H1 (cell line): ENCODE measurements around the gene KBTBD13. TPM values are rescaled to one million over a fixed set of nuclear protein-coding genes. Genes with fewer than 3 reads are reported as not detected.

Experiments
- CTCF ChIA-PET: fragments of 300-600 bp; sonication (Branson Sonifier 250); formaldehyde crosslinking; loops from one replicate; lab custom pipeline; 2021; ENCODE audit not compliant: partially characterized antibody; lab: Charles Lee
- POLR2A ChIA-PET: fragments of 300-600 bp; sonication (Branson Sonifier 250); formaldehyde crosslinking; loops from one replicate; lab custom pipeline; 2021; ENCODE audit warnings: inconsistent platforms; ENCODE audit not compliant: partially characterized antibody; lab: Charles Lee
- DNase-seq, 2 experiments: peaks; one replicate each; pipeline versions ENCODE4 v3.0.0 to v3.0.0-alpha.2; 2010 to 2022; ENCODE audit warnings: low spot score in 2 of 2, low read depth in 1 of 2, mixed read lengths in 1 of 2
- FAIRE-seq: peaks from 2 replicates; lab custom pipeline; 2011; peaks lifted over from hg19 to GRCh38; lab: Jason Lieb, UNC
- H2AFZ ChIP-seq: 2 replicates; pipeline ENCODE4 v1.8.1; 2012; ENCODE audit warnings: low read length, inconsistent platforms
- H2AK5ac ChIP-seq: 2 replicates; pipeline ENCODE4 v1.6.1; 2013; ENCODE audit warnings: low read depth, low read length
- H2BK120ac ChIP-seq: replicated peaks from 2 replicates; pipeline ENCODE3; 2013; ENCODE audit warnings: low read depth, low read length, inconsistent platforms
- H2BK12ac ChIP-seq: 2 replicates; pipeline ENCODE4 v1.6.1; 2013; ENCODE audit warnings: low read depth, low read length
- H2BK15ac ChIP-seq: 2 replicates; pipeline ENCODE4 v1.6.1; 2013; ENCODE audit warnings: low read length
- H2BK20ac ChIP-seq: 2 replicates; pipeline ENCODE4 v1.6.1; 2013; ENCODE audit warnings: low read length
- H2BK5ac ChIP-seq: 2 replicates; pipeline ENCODE4 v1.6.1; 2013; ENCODE audit warnings: low read depth, low read length
- H3K14ac ChIP-seq: 2 replicates; pipeline ENCODE4 v1.6.1; 2013; ENCODE audit warnings: inconsistent platforms; ENCODE audit not compliant: insufficient read length
- H3K18ac ChIP-seq: 2 replicates; pipeline ENCODE4 v1.6.1; 2013; ENCODE audit warnings: low read length; ENCODE audit errors: extremely low read depth
- H3K23ac ChIP-seq: 2 replicates; pipeline ENCODE4 v1.6.1; 2013; ENCODE audit warnings: inconsistent platforms; ENCODE audit not compliant: insufficient read length
- H3K23me2 ChIP-seq: 2 replicates; pipeline ENCODE4 v1.6.1; 2013; ENCODE audit warnings: low read depth, low read length
- H3K27ac ChIP-seq: 2 replicates; pipeline ENCODE4 v1.6.1; 2011; ENCODE audit warnings: low read depth, low read length, inconsistent platforms
- H3K27me3 ChIP-seq, 4 experiments: replicated peaks in 1 of 4; 1 replicate in 1 of 4; 2 replicates in 3 of 4; pipeline versions ENCODE4 v1.6.1 to v1.8.1; 2011 to 2013; ENCODE audit warnings: low read length in 3 of 4, mild to moderate bottlenecking in 3 of 4, inconsistent platforms in 2 of 4, mixed read lengths in 2 of 4, moderate library complexity in 1 of 4; ENCODE audit not compliant: control insufficient read depth in 3 of 4, insufficient read depth in 3 of 4; ENCODE audit errors: extremely low read depth in 1 of 4
- H3K36me3 ChIP-seq, 4 experiments: 2 replicates each; pipeline versions ENCODE4 v1.6.1 to v1.8.1; 2011 to 2013; ENCODE audit warnings: mild to moderate bottlenecking in 4 of 4, low read length in 3 of 4, moderate library complexity in 2 of 4, control low read depth in 1 of 4, inconsistent platforms in 1 of 4; ENCODE audit not compliant: insufficient read depth in 4 of 4, control insufficient read depth in 2 of 4
- H3K4ac ChIP-seq: replicated peaks from 2 replicates; pipeline ENCODE3; 2013; ENCODE audit warnings: low read length, low read depth, mixed read lengths, inconsistent platforms; ENCODE audit not compliant: insufficient read length
- H3K4me1 ChIP-seq, 4 experiments: replicated peaks in 1 of 4; 1 replicate in 1 of 4; 2 replicates in 3 of 4; pipeline versions ENCODE4 v1.6.1 to v1.8.1; 2011 to 2013; ENCODE audit warnings: low read length in 3 of 4, inconsistent platforms in 2 of 4, mixed read lengths in 1 of 4; ENCODE audit not compliant: insufficient read depth in 4 of 4, control insufficient read depth in 3 of 4
- H3K4me2 ChIP-seq, 2 experiments: 2 replicates each; pipeline versions ENCODE4 v1.6.1 to v1.8.1; 2011 to 2013; ENCODE audit warnings: low read depth in 2 of 2, low read length in 2 of 2, control low read depth in 1 of 2, inconsistent platforms in 1 of 2, mild to moderate bottlenecking in 1 of 2; ENCODE audit not compliant: insufficient read depth in 1 of 2
- H3K4me3 ChIP-seq, 4 experiments: fragments of 200-600, 300-600 bp in 1 of 4; sonication (generic), shearing (Covaris generic), sonication (Bioruptor Twin) in 1 of 4; 2 replicates each; pipeline versions ENCODE4 v1.5.1 to v1.8.1; 2011 to 2016; ENCODE audit warnings: low read length in 4 of 4, low read depth in 3 of 4, control low read depth in 2 of 4, inconsistent platforms in 2 of 4, mild to moderate bottlenecking in 2 of 4, mixed read lengths in 1 of 4, moderate library complexity in 1 of 4; ENCODE audit not compliant: insufficient read depth in 2 of 4; ENCODE audit errors: extremely low read depth in 1 of 4
- H3K56ac ChIP-seq: replicated peaks from 2 replicates; pipeline ENCODE3; 2013; ENCODE audit warnings: low read depth, mild to moderate bottlenecking, mixed read lengths, low read length, inconsistent platforms; ENCODE audit not compliant: insufficient read length
- H3K79me1 ChIP-seq: 2 replicates; pipeline ENCODE4 v1.6.1; 2013; ENCODE audit warnings: low read depth, low read length, control low read depth
- H3K79me2 ChIP-seq, 2 experiments: 2 replicates each; pipeline versions ENCODE4 v1.6.1 to v1.8.1; 2012 to 2013; ENCODE audit warnings: low read length in 2 of 2, mild to moderate bottlenecking in 2 of 2, inconsistent platforms in 1 of 2; ENCODE audit not compliant: insufficient read depth in 2 of 2, control insufficient read depth in 1 of 2
- H3K9ac ChIP-seq, 4 experiments: replicated peaks in 1 of 4; 1 replicate in 1 of 4; 2 replicates in 3 of 4; pipeline versions ENCODE4 v1.6.1 to v1.8.1; 2011 to 2013; ENCODE audit warnings: low read depth in 3 of 4, low read length in 3 of 4, control low read depth in 2 of 4, mild to moderate bottlenecking in 2 of 4, moderate library complexity in 2 of 4, inconsistent platforms in 1 of 4; ENCODE audit errors: extremely low read depth in 1 of 4
- H3K9me3 ChIP-seq, 2 experiments: 2 replicates each; pipeline versions ENCODE4 v1.6.1 to v1.8.1; 2012 to 2013; ENCODE audit warnings: mild to moderate bottlenecking in 2 of 2, moderate library complexity in 2 of 2, control low read depth in 1 of 2, inconsistent platforms in 1 of 2, low read depth in 1 of 2, low read length in 1 of 2, mixed read lengths in 1 of 2; ENCODE audit not compliant: insufficient read depth in 2 of 2
- H4K20me1 ChIP-seq, 2 experiments: replicated peaks in 1 of 2; 2 replicates each; pipeline versions ENCODE3 to v1.8.1; 2011 to 2013; ENCODE audit warnings: inconsistent platforms in 2 of 2, low read length in 2 of 2, mild to moderate bottlenecking in 1 of 2; ENCODE audit not compliant: insufficient read depth in 2 of 2, control insufficient read depth in 1 of 2
- H4K5ac ChIP-seq: 2 replicates; pipeline ENCODE4 v1.6.1; 2013; ENCODE audit warnings: low read length, low read depth, mixed read lengths, inconsistent platforms; ENCODE audit not compliant: insufficient read length
- H4K8ac ChIP-seq: 2 replicates; pipeline ENCODE4 v1.8.0; 2013; ENCODE audit warnings: mild to moderate bottlenecking, moderate library complexity, low read length, inconsistent platforms; ENCODE audit not compliant: insufficient read depth; ENCODE audit errors: extremely low read depth
- H4K91ac ChIP-seq: replicated peaks from 2 replicates; pipeline ENCODE3; 2013; ENCODE audit warnings: low read length, mixed read lengths, inconsistent platforms; ENCODE audit not compliant: insufficient read length
- WGBS, 2 experiments: shearing (Covaris generic) in 1 of 2; methylation state at CpG; one replicate each; pipeline versions ENCODE4 v1.1.6 to v1.1.7; 2013 to 2015; ENCODE audit warnings: low lambda C conversion rate in 2 of 2, mixed read lengths in 2 of 2, inconsistent platforms in 1 of 2, low coverage in 1 of 2, missing lambda C conversion rate in 1 of 2; ENCODE audit not compliant: insufficient replicate concordance in 2 of 2, insufficient coverage in 1 of 2, insufficient read length in 1 of 2; ENCODE audit errors: extremely low coverage in 1 of 2, missing lambda C conversion rate in 1 of 2; 5-methylcytosine and 5-hydroxymethylcytosine counted together
- polyA plus RNA-seq, 7 experiments: library from polyadenylated mRNA; depleted of rRNA in 3 of 7; stranded (reverse) in 5 of 7; unstranded in 2 of 7; fragments of >200 nt in 5 of 7; fragments of 200-250 nt in 2 of 7; gene quantifications; 1 replicate in 5 of 7; 2 replicates in 1 of 7; 4 replicates in 1 of 7; pipeline versions ENCODE4 v1.2.1 to v1.2.3, GENCODE V29; 2011 to 2013; ENCODE audit warnings: missing spikeins in 2 of 7, mixed read lengths in 2 of 7
- total RNA-seq: library from RNA; stranded (reverse); fragmentation: NEBNext Ultra II Directional; extraction: Animal tissue kit (Norgen Biotek cat#: 25700); gene quantifications from 2 replicates; pipeline ENCODE4 v1.2.1, GENCODE V29; 2021

The KBTBD13 gene
- total and polyA plus RNA-seq, 2 of the 8 experiments (the other 6 are each of a cell fraction or from before 2014, with no cell fraction given) = not detected

DNA sequence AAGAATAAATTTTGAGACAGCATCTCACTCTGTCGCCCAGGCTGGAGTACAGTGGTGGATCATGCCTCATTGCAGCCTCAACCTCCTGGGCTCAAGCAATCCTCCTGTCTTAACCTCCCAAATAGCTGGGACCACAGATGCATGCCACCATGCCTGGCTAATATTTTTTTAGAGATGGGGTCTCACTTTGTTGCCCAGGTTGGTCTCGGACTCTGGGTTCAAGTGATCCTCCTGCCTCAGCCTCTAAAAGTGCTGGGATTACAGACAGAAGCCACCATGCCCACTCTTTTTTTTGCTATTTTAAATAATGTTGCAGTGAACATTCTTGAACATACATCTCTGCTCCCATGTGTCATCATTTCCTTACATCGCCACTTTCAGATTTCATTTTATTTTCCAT is 38.1 kb upstream of the KBTBD13 start:
- no peaks in the 10 kb centered on the region for H3K23me2 ChIP-seq
- H3K27me3 ChIP-seq = no peaks in the 10 kb centered on the region
- no peak overlapping the region for H2BK12ac ChIP-seq
- no peak overlapping the region for H2AFZ ChIP-seq
- H3K23ac ChIP-seq = no peak overlapping the region
- H3K4me3 ChIP-seq = no peak overlapping the region
- no peaks in the 10 kb centered on the region for H4K20me1 ChIP-seq
- H3K56ac ChIP-seq = no peak overlapping the region
- DNase-seq (no peak), FAIRE-seq (no peak)
- no peak overlapping the region for H2BK20ac ChIP-seq
- H3K4me1 ChIP-seq = no peaks in the 10 kb centered on the region
- no peak overlapping the region for H4K91ac ChIP-seq
- no peak overlapping the region for H3K4ac ChIP-seq
- H2AK5ac ChIP-seq = no peak overlapping the region
- 90% methylated on average over 3 of the region's 3 CpGs; no CpG with 5 or more reads in 1 of the 2 experiments for WGBS, 2 experiments
- H3K36me3 ChIP-seq = no peaks in the 10 kb centered on the region
- H3K4me2 ChIP-seq = no peak overlapping the region
- CTCF ChIA-PET = interaction anchor here (0.9 to 33.2 kb wide), 2 partner anchors 12 to 35 kb away, joined by 3 to 1213 read pairs; partner anchors contain the start of genes KBTBD13 and RASL12
- H2BK120ac ChIP-seq = no peak overlapping the region
- no peaks in the 10 kb centered on the region for H3K79me2 ChIP-seq
- H4K8ac ChIP-seq = no peak overlapping the region
- no peak overlapping the region for H3K18ac ChIP-seq
- H2BK5ac ChIP-seq = no peak overlapping the region
- H2BK15ac ChIP-seq = no peak overlapping the region
- POLR2A ChIA-PET = interaction anchor here (1.5 kb wide), 1 partner anchor 9 kb away, joined by 3 read pairs; no protein-coding TSS in a partner anchor
- no peaks in the 10 kb centered on the region for H3K79me1 ChIP-seq
- no peak overlapping the region for H4K5ac ChIP-seq
- no peak overlapping the region for H3K14ac ChIP-seq
- H3K9ac ChIP-seq = no peak overlapping the region
- H3K27ac ChIP-seq = no peak overlapping the region
- no peaks in the 10 kb centered on the region for H3K9me3 ChIP-seq
